22Rv1 (cell line): Measurements from ENCODE around the gene CENPS.
"Not testable (repeated sequence)": the region's sequence is repeated elsewhere in the genome, so short reads cannot be mapped to it uniquely, and the experiment has no call there.

Experiments used
- ZFX ChIP-seq: fragments of 450-650 bp; IDR thresholded peaks from 2 replicates; pipeline ENCODE4 v1.6.1; 2017; ENCODE audit warnings: antibody characterized with exemption, borderline replicate concordance
- TF ChIP-seq, protein P1 (sequence below): fragments of 450-650 bp; IDR thresholded peaks from 2 replicates; pipeline ENCODE4 v1.5.1; 2017; ENCODE audit warnings: mild to moderate bottlenecking

DNA sequence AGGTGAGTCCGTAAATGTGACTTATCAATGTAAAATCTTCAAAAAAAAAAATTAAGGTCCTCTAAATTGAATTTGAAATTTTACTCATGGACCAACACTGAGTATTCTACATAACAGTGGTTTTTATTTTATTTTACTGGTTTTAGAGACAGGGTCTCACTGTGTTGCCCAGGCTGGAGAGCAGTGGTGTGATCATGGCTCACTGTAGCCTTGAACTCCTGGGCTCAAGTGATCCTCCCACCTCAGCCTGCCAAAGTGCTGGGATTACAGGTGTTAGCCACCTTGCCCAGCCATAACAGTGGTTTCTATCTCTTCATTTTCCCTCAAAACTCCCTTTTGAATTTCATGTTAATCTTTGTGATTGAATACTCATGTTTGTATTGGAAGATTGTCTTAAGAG, 14.3 kb upstream of the CENPS start:
- TF ChIP-seq, protein P1, sequence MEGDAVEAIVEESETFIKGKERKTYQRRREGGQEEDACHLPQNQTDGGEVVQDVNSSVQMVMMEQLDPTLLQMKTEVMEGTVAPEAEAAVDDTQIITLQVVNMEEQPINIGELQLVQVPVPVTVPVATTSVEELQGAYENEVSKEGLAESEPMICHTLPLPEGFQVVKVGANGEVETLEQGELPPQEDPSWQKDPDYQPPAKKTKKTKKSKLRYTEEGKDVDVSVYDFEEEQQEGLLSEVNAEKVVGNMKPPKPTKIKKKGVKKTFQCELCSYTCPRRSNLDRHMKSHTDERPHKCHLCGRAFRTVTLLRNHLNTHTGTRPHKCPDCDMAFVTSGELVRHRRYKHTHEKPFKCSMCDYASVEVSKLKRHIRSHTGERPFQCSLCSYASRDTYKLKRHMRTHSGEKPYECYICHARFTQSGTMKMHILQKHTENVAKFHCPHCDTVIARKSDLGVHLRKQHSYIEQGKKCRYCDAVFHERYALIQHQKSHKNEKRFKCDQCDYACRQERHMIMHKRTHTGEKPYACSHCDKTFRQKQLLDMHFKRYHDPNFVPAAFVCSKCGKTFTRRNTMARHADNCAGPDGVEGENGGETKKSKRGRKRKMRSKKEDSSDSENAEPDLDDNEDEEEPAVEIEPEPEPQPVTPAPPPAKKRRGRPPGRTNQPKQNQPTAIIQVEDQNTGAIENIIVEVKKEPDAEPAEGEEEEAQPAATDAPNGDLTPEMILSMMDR, result not testable (repeated sequence)
- TF ChIP-seq ZFX, result not testable (repeated sequence)
